ENCODE measurements around the gene HTR6. TPM values are rescaled to one million over a fixed set of nuclear protein-coding genes. Genes with fewer than 3 reads are reported as not detected.

HTR6 gene
- total and polyA plus RNA-seq, 2 experiments from 2014 or later: not detected

DNA sequence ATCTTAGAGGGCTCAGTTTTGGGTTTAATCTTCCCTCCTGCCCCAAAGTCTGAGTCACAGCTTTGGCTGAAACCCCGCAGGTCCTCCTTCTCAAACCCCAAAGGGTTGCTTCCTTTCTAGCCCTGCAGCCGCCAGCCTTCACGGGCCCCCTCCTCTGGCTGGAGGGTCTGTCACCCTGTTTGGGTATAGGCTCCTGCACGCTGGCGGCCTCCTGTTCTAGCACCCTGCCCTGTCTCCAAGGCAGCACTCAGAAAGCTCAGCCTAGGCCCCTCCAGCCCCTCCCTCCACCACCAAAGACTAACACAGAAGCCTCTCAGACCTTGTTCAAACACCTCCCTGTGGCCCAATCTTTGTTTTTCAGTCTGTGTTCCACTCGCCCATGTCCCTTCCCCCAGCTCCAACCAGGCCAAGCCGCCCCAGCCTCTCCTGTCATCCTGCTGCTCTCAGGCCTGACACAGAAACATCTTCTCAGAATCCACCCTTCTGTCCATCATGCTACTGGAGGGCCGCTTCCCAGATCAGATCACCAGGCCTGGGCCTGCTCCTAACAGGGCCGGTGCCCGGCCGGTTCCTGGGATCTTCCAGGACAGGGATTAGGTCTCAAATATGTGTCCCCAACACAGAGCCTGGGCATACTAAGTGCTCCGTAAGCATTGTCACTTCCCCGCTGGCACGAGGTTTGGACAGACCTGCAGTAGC, 35.6 kb downstream of the HTR6 start:
- Histone ChIP-seq H3K79me2 (ENCODE audit: insufficient read depth) (no peaks in the 10 kb centered on the region), H3K27me3 (replicated peaks; ENCODE audit: insufficient read depth) (no peaks in the 10 kb centered on the region), H3K36me3 (ENCODE audit: low read depth) (no peaks in the 10 kb centered on the region), H3F3A (ENCODE audit: insufficient read depth) (no peaks in the 10 kb centered on the region), H2AFZ (no peak overlapping the region), H3K4me2 (ENCODE audit: unreplicated experiment) (no peak overlapping the region), H4K20me1 (ENCODE audit: insufficient read depth) (no peaks in the 10 kb centered on the region), H3K4me1 (ENCODE audit: insufficient read depth) (no peaks in the 10 kb centered on the region), H3K9ac (no peak overlapping the region), H3K9me3 (ENCODE audit: low read depth) (no peaks in the 10 kb centered on the region), H3K4me3 (no peak overlapping the region), H3K9me2 (ENCODE audit: insufficient read depth) (no peaks in the 10 kb centered on the region), H3K27ac (no peak overlapping the region)
- 97 to 98% methylated on average over 14 of the region's 14 CpGs for WGBS, 2 experiments (ENCODE audit: low coverage in 1 of 2, low lambda C conversion rate in 2 of 2, missing lambda C conversion rate in 2 of 2)
- TF ChIP-seq EZH2 (IDR thresholded peaks at IDR 0.05; ENCODE audit: insufficient read depth, poor library complexity, severe bottlenecking): no peak
- no peak for TF ChIP-seq EZH2phosphoT487 (IDR thresholded peaks at IDR 0.05; ENCODE audit: insufficient read depth, low read depth)
- DNase-seq: no peak
- in situ Hi-C loops (cut with MboI): no loop called here

DNA sequence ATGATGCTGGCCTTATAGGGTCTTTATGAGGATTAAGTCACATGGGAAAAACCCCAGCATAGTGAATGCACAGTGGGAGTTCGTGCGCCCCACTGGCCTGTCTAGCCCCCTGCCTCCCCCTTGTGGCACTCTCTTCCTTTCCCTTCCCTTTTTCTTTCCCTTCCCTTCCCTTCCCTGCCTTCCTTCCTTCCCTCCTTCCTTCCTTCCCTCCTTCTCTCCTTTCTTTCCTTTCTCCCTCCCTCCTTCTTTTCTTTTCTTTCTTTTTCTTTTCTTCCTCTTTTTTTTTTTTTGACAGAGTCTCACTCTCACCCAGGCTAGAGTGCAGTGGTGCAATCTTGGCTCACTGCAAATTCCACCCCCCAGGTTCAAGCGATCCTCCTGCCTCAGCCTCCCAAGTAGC, 38.6 kb downstream of the HTR6 start:
- H3K27ac ChIP-seq: no peak overlapping the region
- no peaks in the 10 kb centered on the region for H3K27me3 ChIP-seq (replicated peaks; ENCODE audit: insufficient read depth)
- TF ChIP-seq EZH2phosphoT487 (IDR thresholded peaks at IDR 0.05; ENCODE audit: insufficient read depth, low read depth): no peak
- TF ChIP-seq EZH2 (IDR thresholded peaks at IDR 0.05; ENCODE audit: insufficient read depth, poor library complexity, severe bottlenecking): no peak
- H2AFZ ChIP-seq: no peak overlapping the region
- H3K9ac ChIP-seq: no peak overlapping the region
- H3K79me2 ChIP-seq (ENCODE audit: insufficient read depth): no peaks in the 10 kb centered on the region
- no peaks in the 10 kb centered on the region for H3K9me3 ChIP-seq (ENCODE audit: low read depth)
- no peaks in the 10 kb centered on the region for H3K36me3 ChIP-seq (ENCODE audit: low read depth)
- H3F3A ChIP-seq (ENCODE audit: insufficient read depth): no peaks in the 10 kb centered on the region
- H3K4me3 ChIP-seq: no peak overlapping the region
- no peak overlapping the region for H3K4me2 ChIP-seq (ENCODE audit: unreplicated experiment)
- no peaks in the 10 kb centered on the region for H4K20me1 ChIP-seq (ENCODE audit: insufficient read depth)
- no peak for DNase-seq
- in situ Hi-C loops (cut with MboI): no loop called here
- H3K4me1 ChIP-seq (ENCODE audit: insufficient read depth): no peaks in the 10 kb centered on the region
- WGBS, 2 experiments (ENCODE audit: low coverage in 1 of 2, low lambda C conversion rate in 2 of 2, missing lambda C conversion rate in 2 of 2): 94 to 98% methylated on average over 3 of the region's 3 CpGs
- H3K9me2 ChIP-seq (ENCODE audit: insufficient read depth): no peaks in the 10 kb centered on the region

DNA sequence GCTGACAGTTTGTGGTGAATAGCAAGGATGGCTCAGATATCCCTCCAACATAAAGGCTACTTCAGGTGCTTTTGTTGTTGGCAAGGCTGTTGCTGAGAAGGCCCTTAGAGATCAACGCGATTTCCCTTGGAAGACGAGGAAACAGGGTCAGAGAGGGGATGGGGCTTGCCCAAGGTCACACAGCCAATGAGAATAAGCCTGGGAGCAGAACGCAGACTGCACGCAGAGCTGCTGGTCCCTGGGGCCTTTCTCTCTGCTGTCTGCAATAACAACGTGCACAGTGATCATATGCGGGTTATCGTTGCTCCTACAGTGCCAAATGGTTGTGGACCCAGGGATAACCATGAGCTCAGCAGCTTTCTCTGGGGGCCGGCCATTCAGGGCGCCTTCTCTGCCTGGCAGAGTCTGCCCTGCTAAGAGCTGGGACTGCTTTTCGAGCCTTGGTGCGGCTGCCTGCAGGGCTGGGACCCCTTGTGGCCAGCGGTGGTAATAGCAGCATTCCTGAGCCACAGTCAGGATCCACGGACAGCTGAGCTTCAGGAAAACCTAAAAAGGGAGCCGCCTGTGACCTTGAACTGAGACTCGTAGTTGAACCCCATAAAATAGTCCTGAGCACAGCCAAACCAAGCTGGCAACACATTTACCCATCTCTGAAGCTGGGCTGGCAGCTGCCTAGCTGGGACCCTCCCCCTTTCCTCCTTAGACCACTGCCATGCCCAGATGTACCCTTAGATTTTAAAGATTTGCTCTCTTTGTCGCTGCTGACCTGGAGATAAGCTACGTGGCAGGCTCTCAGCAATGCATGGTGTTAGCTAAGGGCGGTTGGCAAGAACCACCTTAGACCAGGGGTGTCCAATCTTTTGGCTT, 39.8 kb downstream of the HTR6 start:
- Histone ChIP-seq H3K36me3 (ENCODE audit: low read depth) (no peaks in the 10 kb centered on the region), H3K4me2 (ENCODE audit: unreplicated experiment) (no peak overlapping the region), H3K9me2 (ENCODE audit: insufficient read depth) (no peaks in the 10 kb centered on the region), H3K4me1 (ENCODE audit: insufficient read depth) (no peaks in the 10 kb centered on the region), H3K79me2 (ENCODE audit: insufficient read depth) (no peaks in the 10 kb centered on the region), H2AFZ (no peak overlapping the region), H3K27me3 (replicated peaks; ENCODE audit: insufficient read depth) (no peaks in the 10 kb centered on the region), H3K4me3 (no peak overlapping the region), H3F3A (ENCODE audit: insufficient read depth) (no peaks in the 10 kb centered on the region), H4K20me1 (ENCODE audit: insufficient read depth) (no peaks in the 10 kb centered on the region), H3K9me3 (ENCODE audit: low read depth) (no peaks in the 10 kb centered on the region), H3K27ac (no peak overlapping the region), H3K9ac (no peak overlapping the region)
- TF ChIP-seq EZH2 (IDR thresholded peaks at IDR 0.05; ENCODE audit: insufficient read depth, poor library complexity, severe bottlenecking) (no peak), EZH2phosphoT487 (IDR thresholded peaks at IDR 0.05; ENCODE audit: insufficient read depth, low read depth) (no peak)
- peak; percentile 84 for DNase-seq
- WGBS, 2 experiments (ENCODE audit: low coverage in 1 of 2, low lambda C conversion rate in 2 of 2, missing lambda C conversion rate in 2 of 2): 13 to 14% methylated on average over 19 of the region's 19 CpGs
- in situ Hi-C loops (cut with MboI): no loop called here

DNA sequence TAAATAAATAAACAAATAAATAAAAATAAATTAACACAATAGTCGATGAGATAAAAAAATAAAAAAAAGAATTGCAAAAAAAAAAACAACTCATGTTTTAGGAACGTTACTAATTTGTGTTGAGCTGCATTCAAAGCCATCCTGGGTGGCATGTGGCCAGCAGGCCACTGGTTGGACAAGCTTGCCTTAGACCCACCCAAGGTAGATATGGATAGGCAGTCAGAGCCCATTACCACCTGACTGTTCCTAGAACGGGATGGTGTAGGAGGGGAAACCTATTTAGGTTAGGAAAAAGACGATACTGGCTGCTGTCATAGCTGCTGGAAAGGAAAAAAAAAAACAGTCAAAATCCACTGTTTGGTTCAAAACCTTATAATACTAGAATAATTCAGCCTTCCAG, 40.8 kb downstream of the HTR6 start:
- Histone ChIP-seq H3F3A (ENCODE audit: insufficient read depth) (no peaks in the 10 kb centered on the region), H3K9me3 (ENCODE audit: low read depth) (no peaks in the 10 kb centered on the region), H3K27me3 (replicated peaks; ENCODE audit: insufficient read depth) (no peaks in the 10 kb centered on the region), H3K9ac (no peak overlapping the region), H2AFZ (no peak overlapping the region), H3K4me3 (no peak overlapping the region), H3K4me2 (ENCODE audit: unreplicated experiment) (no peak overlapping the region), H4K20me1 (ENCODE audit: insufficient read depth) (no peaks in the 10 kb centered on the region), H3K79me2 (ENCODE audit: insufficient read depth) (no peaks in the 10 kb centered on the region), H3K9me2 (ENCODE audit: insufficient read depth) (no peaks in the 10 kb centered on the region), H3K36me3 (ENCODE audit: low read depth) (no peaks in the 10 kb centered on the region), H3K4me1 (ENCODE audit: insufficient read depth) (no peaks in the 10 kb centered on the region), H3K27ac (no peak overlapping the region)
- in situ Hi-C loops (cut with MboI): no loop called here
- WGBS, 2 experiments (ENCODE audit: low coverage in 1 of 2, low lambda C conversion rate in 2 of 2, missing lambda C conversion rate in 2 of 2): 71 to 76% methylated on average over 4 of the region's 4 CpGs
- DNase-seq: no peak
- TF ChIP-seq EZH2phosphoT487 (IDR thresholded peaks at IDR 0.05; ENCODE audit: insufficient read depth, low read depth) (no peak), EZH2 (IDR thresholded peaks at IDR 0.05; ENCODE audit: insufficient read depth, poor library complexity, severe bottlenecking) (no peak)
